ENCODE data around the gene IRF2BP2. TPM values are rescaled to one million over a fixed set of nuclear protein-coding genes. Genes with fewer than 3 reads are reported as not detected.

IRF2BP2 gene
- total RNA-seq, 1 donor from 2014 or later = 80.3 TPM

DNA sequence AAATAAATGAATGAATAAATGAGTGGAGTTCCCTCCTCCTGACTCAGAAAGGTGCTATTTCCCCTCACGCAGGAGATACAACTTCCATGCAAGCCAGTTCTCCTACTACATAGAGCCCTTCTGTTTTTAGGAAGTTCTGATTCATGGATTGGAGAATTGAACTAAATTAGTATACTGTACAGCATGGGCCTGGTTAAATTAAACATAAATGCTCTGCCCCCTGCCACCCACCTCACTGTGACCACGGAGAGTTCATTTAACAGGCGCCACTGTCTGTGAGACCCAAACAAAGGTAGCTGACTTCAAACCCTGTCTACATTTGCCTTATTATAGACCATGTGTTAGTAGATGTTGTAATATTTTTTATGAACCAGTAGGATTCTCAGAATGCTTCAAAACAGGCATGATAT lies 9.1 kb upstream of the IRF2BP2 start:
- FAIRE-seq = no peak
- peak; percentile 83 for DNase-seq (ENCODE audit: low read depth)
- Histone ChIP-seq H3K36me3 (ENCODE audit: control insufficient read depth, insufficient read depth, low read length) (no peaks in the 10 kb centered on the region), H3K27me3 (ENCODE audit: control insufficient read depth, insufficient read depth, low read length) (no peaks in the 10 kb centered on the region), H3K4me3 (ENCODE audit: low read depth, low read length) (no peak overlapping the region)
- TF ChIP-seq, protein P1, sequence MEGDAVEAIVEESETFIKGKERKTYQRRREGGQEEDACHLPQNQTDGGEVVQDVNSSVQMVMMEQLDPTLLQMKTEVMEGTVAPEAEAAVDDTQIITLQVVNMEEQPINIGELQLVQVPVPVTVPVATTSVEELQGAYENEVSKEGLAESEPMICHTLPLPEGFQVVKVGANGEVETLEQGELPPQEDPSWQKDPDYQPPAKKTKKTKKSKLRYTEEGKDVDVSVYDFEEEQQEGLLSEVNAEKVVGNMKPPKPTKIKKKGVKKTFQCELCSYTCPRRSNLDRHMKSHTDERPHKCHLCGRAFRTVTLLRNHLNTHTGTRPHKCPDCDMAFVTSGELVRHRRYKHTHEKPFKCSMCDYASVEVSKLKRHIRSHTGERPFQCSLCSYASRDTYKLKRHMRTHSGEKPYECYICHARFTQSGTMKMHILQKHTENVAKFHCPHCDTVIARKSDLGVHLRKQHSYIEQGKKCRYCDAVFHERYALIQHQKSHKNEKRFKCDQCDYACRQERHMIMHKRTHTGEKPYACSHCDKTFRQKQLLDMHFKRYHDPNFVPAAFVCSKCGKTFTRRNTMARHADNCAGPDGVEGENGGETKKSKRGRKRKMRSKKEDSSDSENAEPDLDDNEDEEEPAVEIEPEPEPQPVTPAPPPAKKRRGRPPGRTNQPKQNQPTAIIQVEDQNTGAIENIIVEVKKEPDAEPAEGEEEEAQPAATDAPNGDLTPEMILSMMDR (IDR thresholded peaks at IDR 0.05; ENCODE audit: insufficient read depth, low read length, severe bottlenecking) = no peak

DNA sequence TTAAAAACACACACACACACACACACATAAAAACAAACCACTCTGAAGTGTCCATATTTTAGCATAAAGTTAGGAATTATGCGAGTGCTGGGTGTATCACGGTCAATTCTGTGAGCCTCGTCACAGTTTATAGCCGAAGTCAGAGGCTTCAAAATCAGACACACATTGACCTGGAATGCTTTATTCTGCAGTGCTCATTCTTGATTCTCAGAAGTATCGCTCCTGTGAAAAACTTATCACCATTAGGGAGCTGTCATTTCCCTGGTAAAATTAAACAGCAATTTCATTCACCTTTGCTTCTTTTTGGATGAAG lies 8.7 kb upstream of the IRF2BP2 start:
- FAIRE-seq (no peak), DNase-seq (ENCODE audit: low read depth) (no peak)
- TF ChIP-seq, protein P1 (IDR thresholded peaks at IDR 0.05; ENCODE audit: insufficient read depth, low read length, severe bottlenecking) = no peak
- no peaks in the 10 kb centered on the region for H3K27me3 ChIP-seq (ENCODE audit: control insufficient read depth, insufficient read depth, low read length)
- H3K4me3 ChIP-seq (ENCODE audit: low read depth, low read length) = no peak overlapping the region
- H3K36me3 ChIP-seq (ENCODE audit: control insufficient read depth, insufficient read depth, low read length) = no peaks in the 10 kb centered on the region

DNA sequence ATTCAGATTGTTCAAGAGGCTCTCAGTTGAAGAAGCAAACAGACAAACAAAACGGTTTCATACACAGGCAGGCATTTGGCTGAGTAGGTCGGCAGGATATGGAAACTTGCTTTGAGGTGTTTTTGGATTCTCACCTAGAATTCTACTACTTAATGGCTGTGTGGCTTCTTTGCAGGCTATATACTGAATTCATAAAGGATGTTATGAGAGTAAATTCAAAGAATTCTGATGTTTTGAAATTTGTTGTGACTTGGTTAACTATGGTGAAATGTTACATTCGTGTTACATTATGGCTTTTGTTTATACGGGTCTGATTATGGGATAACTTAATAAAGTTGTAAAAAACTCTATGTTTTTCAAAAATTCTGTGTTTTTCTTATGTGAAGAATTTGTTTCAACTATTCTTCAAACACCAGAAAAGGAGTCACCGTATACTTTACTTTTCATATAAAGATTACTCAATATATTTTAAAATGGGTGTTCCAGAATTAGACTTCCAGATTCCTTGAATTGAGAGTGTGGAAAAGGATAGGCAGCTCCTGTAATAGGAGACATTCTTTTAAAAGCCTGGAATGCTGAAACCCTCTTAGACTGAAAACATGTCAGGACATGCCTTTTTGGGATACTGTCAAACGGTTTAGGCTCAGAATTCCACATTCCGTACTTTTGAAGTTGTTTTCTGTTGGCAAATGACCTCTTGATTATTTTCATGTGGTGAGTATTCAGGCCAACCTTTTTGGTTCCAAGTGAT lies 8.2 kb upstream of the IRF2BP2 start:
- peak; percentile 90 for DNase-seq (ENCODE audit: low read depth)
- Histone ChIP-seq H3K36me3 (ENCODE audit: control insufficient read depth, insufficient read depth, low read length) (no peaks in the 10 kb centered on the region), H3K27me3 (ENCODE audit: control insufficient read depth, insufficient read depth, low read length) (no peaks in the 10 kb centered on the region), H3K4me3 (ENCODE audit: low read depth, low read length) (no peak overlapping the region)
- TF ChIP-seq, protein P1 (IDR thresholded peaks at IDR 0.05; ENCODE audit: insufficient read depth, low read length, severe bottlenecking) = no peak
- no peak for FAIRE-seq

DNA sequence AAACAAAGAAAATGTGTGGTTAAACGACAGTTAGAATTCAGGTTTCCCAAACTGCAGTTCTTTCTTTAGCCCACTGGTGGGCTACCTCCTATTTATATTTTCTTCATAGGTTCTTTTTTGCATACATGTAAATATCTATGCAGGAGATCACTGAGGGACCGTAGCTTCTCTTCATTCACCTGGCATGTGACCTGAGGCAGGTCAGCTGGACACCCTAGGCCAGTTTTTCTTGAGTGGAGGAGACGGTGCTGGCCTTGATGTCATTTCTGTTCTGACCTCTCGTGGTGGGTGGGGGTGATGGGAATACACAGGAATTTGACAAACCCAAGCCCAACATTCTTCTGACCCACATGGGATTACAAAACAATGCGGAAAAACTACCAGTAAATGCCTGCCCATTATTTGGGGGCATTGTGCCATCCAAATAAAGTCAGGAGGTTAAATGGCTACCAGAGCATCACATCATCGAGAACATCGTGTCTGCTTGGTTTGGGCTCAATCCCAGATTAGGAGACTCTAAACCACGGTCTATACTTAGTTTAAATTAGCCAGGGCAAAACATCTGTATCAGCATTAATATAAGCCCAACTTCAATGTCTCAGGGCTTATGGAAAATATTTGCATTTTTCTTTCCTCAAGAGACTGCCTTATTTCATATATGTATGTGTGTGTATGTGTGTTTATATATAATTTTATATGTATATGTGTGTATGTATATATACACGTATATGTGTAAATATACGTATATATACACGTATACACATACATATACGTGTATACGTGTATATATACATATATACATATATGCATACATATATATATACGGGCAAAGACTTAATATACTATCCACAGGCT lies 7.4 kb upstream of the IRF2BP2 start:
- FAIRE-seq = no peak
- TF ChIP-seq, protein P1 (IDR thresholded peaks at IDR 0.05; ENCODE audit: insufficient read depth, low read length, severe bottlenecking) = no peak
- Histone ChIP-seq H3K36me3 (ENCODE audit: control insufficient read depth, insufficient read depth, low read length) (no peaks in the 10 kb centered on the region), H3K27me3 (ENCODE audit: control insufficient read depth, insufficient read depth, low read length) (no peaks in the 10 kb centered on the region), H3K4me3 (ENCODE audit: low read depth, low read length) (no peak overlapping the region)
- no peak for DNase-seq (ENCODE audit: low read depth)

DNA sequence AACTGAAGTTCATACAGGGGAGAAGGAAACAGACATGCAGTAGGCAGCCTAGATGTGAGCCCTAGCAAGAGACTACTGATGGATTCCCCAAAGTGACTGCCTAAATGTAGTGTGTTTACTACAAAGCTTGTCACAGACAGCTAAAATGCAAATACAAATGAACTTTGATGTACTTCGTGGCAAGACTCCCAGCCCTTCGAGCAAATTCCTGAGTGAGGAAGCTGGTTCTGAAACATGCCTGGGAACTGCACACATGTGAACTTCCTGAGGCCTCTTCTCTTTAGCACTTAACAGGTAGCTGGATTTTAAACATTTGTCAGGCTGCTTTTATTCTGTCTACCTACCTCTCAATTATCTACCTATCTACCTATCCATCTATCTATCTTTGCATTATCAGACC lies 6.7 kb upstream of the IRF2BP2 start:
- no peak for FAIRE-seq

More for the DNA sequence above, 6.7 kb upstream of the IRF2BP2 start:
- H3K4me3 ChIP-seq (ENCODE audit: low read depth, low read length) = no peak overlapping the region
- TF ChIP-seq, protein P1 (IDR thresholded peaks at IDR 0.05; ENCODE audit: insufficient read depth, low read length, severe bottlenecking) = no peak
- no peaks in the 10 kb centered on the region for H3K27me3 ChIP-seq (ENCODE audit: control insufficient read depth, insufficient read depth, low read length)
- no peak for DNase-seq (ENCODE audit: low read depth)
- no peaks in the 10 kb centered on the region for H3K36me3 ChIP-seq (ENCODE audit: control insufficient read depth, insufficient read depth, low read length)

Data from bronchial epithelial cell (primary cell).